HG03378 (cell line): ENCODE measurements around the gene ANKS1B.
"Not testable (repeated sequence)": the region's sequence is repeated elsewhere in the genome, so short reads cannot be mapped to it uniquely, and the experiment has no call there.

Experiments used
- ATAC-seq: cut with Tn5 transposase; IDR thresholded peaks from one replicate; pipeline ENCODE4 v1.9.1; 2021; ENCODE audit warnings: mild to moderate bottlenecking, moderate library complexity; ENCODE audit not compliant: unreplicated experiment

The ANKS1B gene

GRCh38 chr12:99039367-99040120 lies 945.2 kb downstream of the ANKS1B start:
- ATAC-seq, result no peak

- ATAC-seq, result no peak
Measured at GRCh38 chr12:99036566-99036965, 948.2 kb downstream of the ANKS1B start.

- no peak for ATAC-seq
Measured at GRCh38 chr12:99035803-99036202, 948.9 kb downstream of the ANKS1B start.

DNA sequence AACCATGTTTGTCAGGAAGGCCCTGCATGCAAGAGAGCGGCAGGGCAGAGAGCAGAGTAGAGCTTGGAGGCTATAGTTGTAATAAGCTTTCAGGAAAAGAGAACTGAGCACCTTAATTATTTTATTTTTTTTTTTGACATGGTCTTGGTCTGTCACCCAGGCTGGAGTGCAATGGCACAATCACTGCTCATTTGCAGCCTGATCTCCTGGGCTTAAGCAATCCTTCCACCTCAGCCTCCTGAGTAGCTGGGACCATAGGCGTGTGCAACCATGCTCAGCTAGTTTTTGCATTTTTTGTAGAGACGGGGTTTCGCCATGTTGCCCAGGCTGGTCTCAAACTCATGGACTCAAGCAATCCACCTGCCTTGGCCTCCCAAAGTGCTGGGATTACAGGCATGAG lies 950.5 kb downstream of the ANKS1B start:
- not testable (repeated sequence) for ATAC-seq

GRCh38 chr12:99029511-99030271 lies 955.0 kb downstream of the ANKS1B start:
- no peak for ATAC-seq

GRCh38 chr12:99027461-99027860 lies 957.3 kb downstream of the ANKS1B start:
- no peak for ATAC-seq

GRCh38 chr12:99027055-99027393 lies 957.7 kb downstream of the ANKS1B start:
- ATAC-seq, result no peak

- peak; percentile 64 for ATAC-seq
Measured at GRCh38 chr12:99026332-99027054, 958.2 kb downstream of the ANKS1B start.

- ATAC-seq, result no peak
Measured at GRCh38 chr12:99024870-99025269, 959.9 kb downstream of the ANKS1B start.

GRCh38 chr12:99024191-99024590 lies 960.5 kb downstream of the ANKS1B start:
- ATAC-seq, result no peak

DNA sequence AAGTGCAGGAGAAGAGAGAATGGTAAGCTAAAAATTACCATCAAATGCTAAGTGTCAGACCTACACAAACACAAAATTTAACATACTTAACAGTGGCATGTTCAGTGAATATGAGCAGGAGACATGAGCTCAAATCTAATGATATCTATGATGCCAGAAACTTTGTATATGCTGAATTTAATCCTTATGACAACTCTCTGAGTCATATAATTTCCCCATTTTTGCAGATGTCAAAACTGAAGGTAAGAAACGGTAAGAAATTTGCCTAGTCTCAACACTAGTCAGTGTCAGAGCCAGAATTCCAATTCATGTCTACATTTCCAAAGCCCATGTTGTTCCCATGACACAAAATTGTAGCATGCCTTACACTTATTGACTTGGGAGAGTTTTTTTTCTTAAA lies 963.9 kb downstream of the ANKS1B start:
- ATAC-seq, result no peak

- no peak for ATAC-seq
Measured at GRCh38 chr12:99019798-99020197, 964.9 kb downstream of the ANKS1B start.

DNA sequence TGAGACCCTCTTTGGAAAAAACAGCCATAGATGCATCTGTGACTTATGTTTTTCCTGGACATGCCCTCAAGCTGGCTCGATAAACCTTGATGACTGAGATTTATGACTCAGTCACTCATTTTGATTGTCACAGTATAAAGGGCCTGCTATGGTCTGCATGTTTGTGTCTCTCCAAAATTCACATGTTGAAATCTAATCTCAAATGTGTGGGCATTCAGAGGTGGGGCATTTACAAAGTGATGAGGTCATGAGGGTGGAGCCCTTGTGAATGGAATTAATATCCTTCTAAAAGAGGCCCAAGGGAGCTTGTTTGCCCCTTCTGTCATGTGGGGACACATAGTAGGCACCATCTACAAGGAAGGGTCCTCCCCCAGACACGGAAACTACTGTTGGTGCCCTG lies 966.8 kb downstream of the ANKS1B start:
- no peak for ATAC-seq

DNA sequence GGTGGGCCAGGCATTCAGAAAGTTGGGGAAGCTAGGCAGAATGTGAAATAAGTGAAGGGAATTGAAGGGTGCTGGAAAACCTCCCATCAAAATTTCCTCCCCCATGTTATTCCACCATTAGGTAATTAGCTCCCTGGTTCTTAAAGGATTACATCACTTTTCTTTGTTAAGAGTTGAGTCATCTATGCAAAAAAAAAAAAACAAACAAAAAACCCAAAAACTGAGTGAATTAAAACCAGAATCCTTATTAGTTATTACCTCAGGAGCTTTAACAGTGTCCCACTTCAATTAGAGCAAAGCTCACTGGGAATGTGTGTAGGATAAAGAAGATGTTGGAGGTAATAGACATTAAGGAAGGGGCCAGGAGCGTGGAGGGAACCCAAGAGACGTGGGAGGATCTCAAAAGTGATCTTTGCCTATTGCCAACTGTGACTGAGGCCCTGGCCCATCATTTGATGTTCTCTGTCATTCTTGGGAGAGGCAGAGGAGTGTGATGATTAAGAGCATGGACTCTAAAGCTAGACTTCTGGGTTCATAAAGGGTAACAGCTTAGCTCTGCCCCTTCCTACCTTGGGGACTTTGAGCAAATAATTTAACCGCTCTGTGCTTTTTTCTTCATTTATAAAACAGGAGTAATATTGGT lies 975.0 kb downstream of the ANKS1B start:
- no peak for ATAC-seq

DNA sequence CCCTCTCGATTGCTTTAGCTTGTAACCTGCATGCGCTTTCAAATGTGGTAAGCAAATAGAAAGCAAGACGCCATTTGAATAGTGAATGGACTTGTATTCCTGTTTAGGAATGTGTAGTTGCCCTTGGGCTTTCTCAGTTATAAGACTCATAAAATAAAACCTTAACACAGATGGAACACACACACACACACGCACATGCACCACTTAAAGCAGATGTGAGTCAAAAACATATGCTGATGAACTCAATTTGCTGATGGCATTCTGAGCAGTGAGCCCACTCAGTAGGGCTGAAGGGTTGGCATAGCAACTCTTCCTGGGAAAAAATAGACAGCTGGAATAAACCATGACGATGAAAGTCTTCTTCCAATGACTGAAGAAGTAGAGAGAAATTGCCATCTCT lies 979.1 kb downstream of the ANKS1B start:
- no peak for ATAC-seq

DNA sequence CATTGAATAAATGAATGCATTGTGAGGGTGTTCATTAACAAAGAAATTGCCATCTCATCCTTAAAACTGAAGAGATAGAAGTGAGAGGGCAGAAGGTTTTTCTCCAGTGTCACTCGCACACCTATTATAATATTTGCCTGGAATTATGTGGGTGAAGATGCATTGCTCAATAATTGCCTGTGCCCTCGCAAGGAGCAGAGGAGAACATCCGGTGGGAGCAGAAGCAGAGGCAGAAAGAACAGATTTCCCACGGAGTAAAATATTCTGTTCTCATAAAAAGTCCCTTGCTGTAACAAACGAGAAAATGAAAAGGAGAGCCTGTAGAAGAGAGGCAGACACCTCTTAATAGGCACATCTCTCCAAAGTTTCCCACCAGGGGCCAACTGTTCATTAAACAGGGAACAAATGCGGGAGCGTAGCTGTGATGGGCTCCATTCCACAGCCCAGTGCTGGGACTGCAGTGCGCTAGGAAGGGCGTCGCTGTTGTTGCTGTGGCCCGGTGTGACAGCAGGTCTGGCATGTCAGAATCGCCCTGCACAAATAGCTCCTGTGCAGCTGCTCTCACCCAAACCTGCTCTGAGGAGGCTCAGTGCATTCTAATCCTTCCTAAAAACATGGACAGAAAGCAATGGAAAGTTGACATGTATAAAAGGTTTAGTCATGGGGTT lies 979.8 kb downstream of the ANKS1B start:
- no peak for ATAC-seq

- no peak for ATAC-seq
Measured at GRCh38 chr12:99002731-99003130, 982.0 kb downstream of the ANKS1B start.

DNA sequence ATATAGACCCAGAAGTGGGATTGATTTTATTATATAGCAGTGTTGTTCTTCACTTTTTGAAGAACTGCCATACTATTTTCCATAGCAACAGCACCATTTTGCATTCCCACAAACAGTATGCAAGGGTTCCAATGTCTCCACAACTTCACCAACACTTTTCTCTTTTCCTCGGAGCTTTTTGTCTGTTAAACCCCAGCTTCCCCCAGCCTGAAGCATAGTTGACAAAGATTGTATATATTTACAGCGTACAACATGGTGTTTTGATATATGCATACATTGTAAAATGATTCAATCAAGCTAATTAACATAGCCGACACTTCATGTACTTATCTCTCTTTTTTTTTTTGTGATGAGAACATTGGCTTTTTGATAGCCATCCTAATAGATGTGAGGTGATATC lies 982.6 kb downstream of the ANKS1B start:
- no peak for ATAC-seq

- no peak for ATAC-seq
Measured at GRCh38 chr12:98999559-98999958, 985.2 kb downstream of the ANKS1B start.

- ATAC-seq, result peak; percentile 90
Measured at GRCh38 chr12:98998697-98999299, 985.9 kb downstream of the ANKS1B start.
